ENCODE results near the gene DCDC2.
"Not testable (repeated sequence)": the region's sequence is repeated elsewhere in the genome, so short reads cannot be mapped to it uniquely, and the experiment has no call there.

DCDC2 gene

GRCh38 chr6:24214984-24215383 lies 142.9 kb downstream of the DCDC2 start:
- no peak for TF ChIP-seq CTCF (IDR thresholded peaks at IDR 0.05)
- no peak overlapping the region for H3K4me3 ChIP-seq
- no peak for DNase-seq (ENCODE audit: low spot score)
- H3K27ac ChIP-seq: no peak overlapping the region

DNA sequence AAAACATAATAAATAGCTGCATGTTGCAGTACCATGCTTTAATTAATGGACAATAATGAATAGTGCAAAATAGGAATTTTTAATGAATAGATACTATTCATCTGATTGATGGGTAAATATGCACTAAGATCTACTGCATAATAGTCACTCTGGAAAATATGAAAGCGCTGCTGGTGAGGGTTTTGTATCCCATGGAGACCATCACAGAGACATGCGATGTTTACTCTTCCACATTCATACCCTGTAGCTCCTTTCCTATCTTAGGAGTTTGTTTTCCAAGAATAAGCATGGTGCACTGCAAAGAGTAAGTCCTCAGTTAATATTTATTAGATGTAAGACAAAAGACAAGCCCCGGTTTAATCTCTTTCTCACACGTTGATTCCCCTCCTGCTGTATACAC lies 150.4 kb downstream of the DCDC2 start:
- H3K27ac ChIP-seq: no peak overlapping the region
- no peak overlapping the region for H3K4me3 ChIP-seq
- no peak for TF ChIP-seq CTCF (IDR thresholded peaks at IDR 0.05)
- no peak for DNase-seq (ENCODE audit: low spot score)

DNA sequence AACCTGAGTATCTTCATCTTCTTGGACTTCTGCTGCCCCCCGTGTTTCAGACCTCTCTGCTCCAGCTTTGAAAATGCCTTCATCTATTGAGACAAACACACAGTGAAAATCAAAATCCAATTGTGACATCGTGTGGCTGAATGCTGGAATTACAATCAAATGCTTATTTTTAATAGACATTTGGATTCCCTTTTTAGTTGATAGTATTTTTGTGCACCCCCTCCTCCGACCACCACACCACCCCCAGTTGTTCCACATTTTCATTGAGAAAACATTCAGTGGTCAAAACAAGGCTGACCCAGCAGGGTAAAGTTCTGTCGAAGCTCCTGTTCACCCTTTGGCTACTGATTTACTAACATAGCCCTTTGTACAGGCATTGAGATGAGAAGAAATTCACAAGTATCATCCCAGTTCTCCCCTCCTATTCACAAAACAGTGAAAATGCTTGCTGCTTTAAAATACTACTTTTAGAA lies 152.8 kb downstream of the DCDC2 start:
- TF ChIP-seq CTCF (IDR thresholded peaks at IDR 0.05): peak; percentile 47
- no peak overlapping the region for H3K4me3 ChIP-seq
- DNase-seq (ENCODE audit: low spot score): no peak
- H3K27ac ChIP-seq: no peak overlapping the region

- H3K4me3 ChIP-seq; DNase-seq (ENCODE audit: low spot score); H3K27ac ChIP-seq: not testable (repeated sequence)
These were observed 153.7 kb downstream of the DCDC2 start for GRCh38 chr6:24204113-24204512.

GRCh38 chr6:24197892-24198291 lies 160.0 kb downstream of the DCDC2 start:
- no peak for TF ChIP-seq CTCF (IDR thresholded peaks at IDR 0.05)
- DNase-seq (ENCODE audit: low spot score): no peak
- H3K4me3 ChIP-seq: no peak overlapping the region

GRCh38 chr6:24195836-24196597 lies 161.8 kb downstream of the DCDC2 start:
- no peak overlapping the region for H3K27ac ChIP-seq
- no peak for TF ChIP-seq CTCF (IDR thresholded peaks at IDR 0.05)
- DNase-seq (ENCODE audit: low spot score): no peak
- no peak overlapping the region for H3K4me3 ChIP-seq

More at GRCh38 chr6:24197892-24198291, 160.0 kb downstream of the DCDC2 start:
- H3K27ac ChIP-seq: no peak overlapping the region

DNA sequence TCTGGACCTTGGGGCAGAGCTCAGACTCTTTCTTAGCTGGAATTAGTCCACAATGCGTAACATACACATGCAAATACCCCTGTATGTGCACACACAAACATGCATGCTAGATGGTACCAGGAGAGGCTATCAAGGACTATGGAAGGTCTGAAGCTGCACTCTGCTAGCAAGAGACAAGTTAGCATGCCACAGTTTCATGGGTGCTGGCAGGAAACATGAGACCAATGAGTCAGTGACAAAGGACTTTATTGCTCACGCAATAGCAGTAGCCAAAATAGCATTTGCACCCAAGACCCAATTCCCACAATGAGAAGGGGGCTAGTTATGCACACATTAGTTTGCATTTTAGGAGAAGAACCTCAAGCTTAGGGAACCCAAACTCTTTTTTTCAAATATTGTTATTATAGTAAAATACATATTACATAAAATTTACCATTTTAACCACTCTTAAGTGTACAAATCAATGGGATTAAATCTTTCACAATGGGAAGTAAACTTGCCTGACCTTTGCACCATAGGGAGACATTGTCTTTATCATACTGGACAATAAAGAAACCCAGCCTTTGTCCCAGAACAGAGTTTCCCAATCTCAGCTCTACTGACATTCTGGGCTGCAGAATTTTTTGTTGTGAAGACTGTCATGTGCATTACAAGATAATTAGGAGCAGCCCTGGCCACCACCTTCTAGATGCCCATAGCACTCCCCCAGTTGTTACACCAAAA lies 162.7 kb downstream of the DCDC2 start:
- Histone ChIP-seq H3K27ac (no peak overlapping the region), H3K4me3 (no peak overlapping the region)
- no peak for DNase-seq (ENCODE audit: low spot score)
- no peak for TF ChIP-seq CTCF (IDR thresholded peaks at IDR 0.05)
